GM19397 (cell line): Measurements from ENCODE around the gene GXYLT2.
A peak's percentile ranks its signal among the peaks of the same experiment; 100 is the strongest.

Source experiments
- ATAC-seq: cut with Tn5 transposase; IDR thresholded peaks from one replicate; pipeline ENCODE4 v1.9.1; 2021; ENCODE audit warnings: mild to moderate bottlenecking, moderate library complexity; ENCODE audit not compliant: unreplicated experiment

The GXYLT2 gene

GRCh38 chr3:72930754-72931153 lies 42.9 kb downstream of the GXYLT2 start:
- no peak for ATAC-seq

- ATAC-seq = no peak
Measured at GRCh38 chr3:72932416-72932815, 44.6 kb downstream of the GXYLT2 start.

- ATAC-seq = peak; percentile 80
Measured at GRCh38 chr3:72938471-72939265, 50.8 kb downstream of the GXYLT2 start.

- no peak for ATAC-seq
Measured at GRCh38 chr3:72941245-72941644, 53.4 kb downstream of the GXYLT2 start.

GRCh38 chr3:72942427-72942826 lies 54.6 kb downstream of the GXYLT2 start:
- no peak for ATAC-seq

DNA sequence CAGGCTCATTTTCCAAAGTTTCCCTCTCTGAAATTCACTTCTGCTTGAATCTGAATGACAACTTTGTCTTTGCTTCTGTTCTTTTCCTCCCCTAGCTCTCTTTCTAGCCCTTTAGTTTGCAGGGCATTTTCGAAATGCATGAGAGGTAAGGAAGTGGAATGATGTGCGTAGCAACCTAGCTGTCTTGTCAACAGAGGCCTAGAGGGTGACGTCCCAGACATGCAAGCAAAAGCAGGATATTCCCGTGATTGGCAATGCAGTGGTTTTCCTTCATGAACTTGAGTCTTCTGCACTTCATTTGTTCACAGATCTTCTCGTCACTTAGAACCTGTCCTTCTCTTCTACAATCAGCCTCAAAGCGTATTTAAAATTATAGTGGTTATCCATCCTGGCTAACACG lies 56.9 kb downstream of the GXYLT2 start:
- ATAC-seq = no peak

GRCh38 chr3:72947715-72948490 lies 60.1 kb downstream of the GXYLT2 start:
- no peak for ATAC-seq

DNA sequence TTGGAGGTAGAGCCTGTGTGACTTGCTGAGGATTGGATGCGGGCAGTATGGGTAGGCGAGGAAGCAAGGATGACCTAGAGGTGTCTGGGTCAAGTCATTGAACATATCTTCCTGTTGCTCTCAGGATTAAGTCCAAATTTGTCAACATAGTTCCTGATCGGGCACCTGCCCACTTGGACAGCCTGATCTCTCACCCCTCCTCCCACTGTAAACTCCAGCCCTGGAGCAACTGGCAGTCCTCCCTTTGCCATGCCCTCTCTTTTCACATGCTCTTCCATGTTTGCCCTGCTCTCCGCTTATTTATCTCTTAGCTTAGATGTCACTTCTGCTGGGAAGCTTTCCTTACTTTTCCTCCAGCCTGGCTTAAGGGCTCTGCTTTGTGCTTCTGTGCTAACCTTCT lies 61.2 kb downstream of the GXYLT2 start:
- no peak for ATAC-seq

DNA sequence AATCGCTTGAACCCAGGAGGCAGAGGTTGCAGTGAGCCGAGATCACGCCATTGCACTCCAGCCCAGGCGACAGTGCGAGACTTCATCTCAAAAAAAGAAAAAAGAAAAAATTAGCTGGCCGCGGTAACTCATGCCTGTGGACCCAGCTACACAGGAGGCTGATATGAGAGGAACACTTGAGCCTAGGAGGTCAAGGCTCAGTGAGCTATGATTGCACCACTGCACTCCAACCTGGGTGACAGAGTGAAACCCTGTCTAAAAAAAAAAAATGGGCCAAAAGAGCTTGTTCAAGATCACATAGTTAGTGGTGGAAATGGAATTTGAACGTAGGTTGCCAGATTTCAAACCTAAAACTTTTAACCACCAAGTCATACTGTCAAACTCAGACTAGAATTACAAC lies 62.5 kb downstream of the GXYLT2 start:
- no peak for ATAC-seq

DNA sequence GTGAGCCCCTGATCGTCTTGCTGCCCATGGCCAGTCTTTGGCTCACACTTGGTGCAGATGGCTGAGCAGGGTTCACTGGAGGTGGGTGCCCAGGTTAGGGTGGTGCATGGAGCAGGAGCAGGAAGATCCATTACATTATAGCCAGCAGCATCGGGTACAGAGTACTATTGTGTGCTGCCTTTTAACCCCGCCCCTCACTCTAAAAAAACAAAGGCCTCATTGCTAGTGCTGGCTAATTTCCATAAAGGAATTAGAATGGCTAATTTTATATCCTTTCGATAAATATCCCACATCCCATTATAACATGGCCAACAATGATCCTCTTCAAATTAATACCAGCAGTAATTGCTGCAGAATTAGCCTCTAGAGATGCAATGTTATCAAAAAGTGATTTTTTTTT lies 63.0 kb downstream of the GXYLT2 start:
- ATAC-seq = no peak

DNA sequence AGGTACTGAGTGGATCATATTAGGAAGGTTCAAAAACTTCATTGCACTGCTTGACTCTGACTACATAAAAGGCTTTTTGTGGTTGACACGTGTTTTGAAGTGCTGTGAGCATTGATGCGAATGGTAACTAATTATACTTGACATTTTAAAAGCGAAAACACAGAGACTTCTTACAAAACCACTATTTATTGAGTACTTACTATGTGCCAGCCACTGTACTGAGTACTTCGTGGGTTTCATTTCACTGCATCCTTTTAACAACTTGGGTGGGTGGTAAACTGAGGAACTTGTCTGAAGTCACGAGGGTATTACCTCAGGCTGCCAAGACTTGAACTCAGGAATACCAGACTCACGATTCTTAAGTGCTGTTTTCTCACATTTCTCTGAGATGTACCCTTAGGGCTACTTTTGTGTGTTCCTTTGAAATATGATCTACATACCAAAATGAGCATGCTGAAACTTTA lies 63.4 kb downstream of the GXYLT2 start:
- peak; percentile 42 for ATAC-seq

DNA sequence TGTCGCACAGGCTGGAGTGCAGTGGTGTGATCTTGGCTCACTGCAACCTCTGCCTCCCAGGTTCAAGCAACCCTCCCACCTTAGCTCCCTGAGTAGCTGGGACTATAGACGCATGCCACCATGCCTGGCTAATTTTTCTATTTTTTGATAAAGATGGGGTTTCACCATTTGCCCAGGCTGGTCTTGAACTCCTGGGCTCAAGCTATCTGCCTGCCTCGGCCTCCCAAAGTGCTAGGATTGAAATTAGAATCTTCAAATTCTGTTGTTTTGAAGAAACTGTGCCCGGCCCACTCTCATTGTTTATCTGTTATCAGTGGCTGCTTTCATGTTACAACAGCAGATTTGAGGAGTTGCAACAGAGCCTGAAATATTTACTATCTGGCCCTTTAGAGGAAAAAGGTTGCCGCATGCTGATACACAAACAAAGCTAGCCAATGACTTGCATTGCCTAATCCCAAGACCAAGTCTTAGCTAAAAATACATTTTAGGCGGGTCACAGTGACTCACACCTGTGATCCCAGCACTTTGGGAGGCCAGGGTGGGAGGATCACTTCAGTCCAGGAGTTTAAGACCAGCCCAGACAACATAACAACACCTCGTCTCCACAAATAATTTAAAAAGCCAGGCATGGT lies 65.6 kb downstream of the GXYLT2 start:
- ATAC-seq = no peak

GRCh38 chr3:72957297-72957696 lies 69.5 kb downstream of the GXYLT2 start:
- ATAC-seq = no peak

DNA sequence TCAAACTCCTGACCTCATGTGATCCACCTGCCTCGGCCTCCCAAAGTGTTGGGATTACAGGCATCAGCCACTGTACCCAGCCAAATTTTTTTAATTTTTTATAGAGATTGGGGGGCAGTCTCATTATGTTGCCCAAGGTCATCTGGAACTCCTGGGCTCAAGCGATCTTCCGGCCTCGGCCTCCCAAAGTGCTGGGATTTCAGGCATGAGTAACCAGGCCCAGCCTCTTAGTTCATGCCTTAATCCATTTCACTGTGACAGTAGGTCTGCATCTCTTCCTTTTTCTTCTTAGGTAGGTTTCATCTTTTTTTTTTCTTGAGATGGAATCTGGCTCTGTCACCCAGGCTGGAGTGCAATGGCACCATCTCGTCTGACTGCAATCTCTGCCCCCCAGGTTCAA lies 71.5 kb downstream of the GXYLT2 start:
- no peak for ATAC-seq

- ATAC-seq = no peak
Measured at GRCh38 chr3:72960812-72961518, 73.1 kb downstream of the GXYLT2 start.

- ATAC-seq = no peak
Measured at GRCh38 chr3:72961752-72962151, 73.9 kb downstream of the GXYLT2 start.

GRCh38 chr3:72962317-72962716 lies 74.5 kb downstream of the GXYLT2 start:
- no peak for ATAC-seq

GRCh38 chr3:72964633-72965032 lies 76.8 kb downstream of the GXYLT2 start:
- ATAC-seq = no peak

DNA sequence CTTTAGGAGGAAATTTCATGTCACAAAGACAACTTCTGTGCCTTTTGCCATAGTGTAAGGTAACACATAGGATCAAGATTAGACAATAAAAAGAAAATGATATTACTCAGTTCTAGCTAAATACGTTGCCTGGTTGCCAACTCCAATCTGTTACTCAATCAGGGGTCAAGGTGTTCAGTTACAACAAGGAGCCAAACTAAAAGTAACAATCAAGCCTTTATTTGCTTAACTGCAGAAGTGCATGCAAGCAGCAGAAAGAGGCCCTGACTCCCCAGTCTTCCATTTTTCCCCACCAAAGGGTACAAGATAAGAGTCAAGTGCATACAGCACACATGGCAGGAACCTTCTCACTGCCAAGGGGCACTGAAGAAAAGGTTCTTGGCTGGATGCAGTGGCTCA lies 80.4 kb downstream of the GXYLT2 start:
- ATAC-seq = no peak

DNA sequence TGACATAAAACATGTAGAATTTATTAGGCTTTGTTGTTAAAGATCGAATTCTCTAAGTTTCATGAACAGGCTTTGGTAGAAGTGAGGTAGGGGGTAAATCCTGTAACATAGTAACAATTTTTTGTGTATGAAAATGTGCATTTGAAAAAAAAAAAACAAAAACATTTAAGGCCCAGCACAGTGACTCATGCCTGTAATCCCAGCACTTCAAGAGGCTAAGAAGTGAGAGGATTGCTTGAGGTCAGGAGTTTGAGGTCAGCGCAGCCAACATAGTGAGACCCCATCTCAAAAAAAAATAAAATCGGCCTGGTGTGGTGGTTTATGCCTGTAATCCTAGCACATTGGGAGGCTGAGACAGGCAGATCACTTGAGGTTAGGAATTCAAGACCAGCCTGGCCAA lies 81.9 kb downstream of the GXYLT2 start:
- ATAC-seq = no peak

DNA sequence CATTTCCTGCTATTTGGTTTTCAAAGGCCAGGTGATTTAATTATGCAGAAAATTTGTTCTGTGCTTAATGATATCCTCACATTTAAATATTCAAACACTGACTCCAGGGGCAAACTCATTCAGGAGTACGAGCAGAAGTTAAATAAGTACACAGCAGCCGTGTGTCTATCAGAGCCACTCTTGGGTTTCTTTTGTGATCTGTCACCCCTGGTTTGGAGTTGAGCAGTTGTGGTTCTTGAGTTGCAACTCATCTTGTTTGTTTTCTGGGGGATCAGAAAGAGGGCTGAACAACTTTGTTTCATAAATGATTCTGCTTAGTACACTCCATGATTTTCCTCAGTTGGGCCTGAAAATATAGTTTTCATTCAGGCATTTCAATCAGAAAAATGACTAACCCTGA lies 83.1 kb downstream of the GXYLT2 start:
- ATAC-seq = no peak
